HPDE6-E6E7 (cell line): ENCODE measurements around the gene SYP.

ENCODE experiments used
- DNase-seq: peaks from one replicate; pipeline ENCODE4 v3.0.0; 2011; ENCODE audit warnings: missing footprints; ENCODE audit errors: extremely low spot score

The SYP gene

DNA sequence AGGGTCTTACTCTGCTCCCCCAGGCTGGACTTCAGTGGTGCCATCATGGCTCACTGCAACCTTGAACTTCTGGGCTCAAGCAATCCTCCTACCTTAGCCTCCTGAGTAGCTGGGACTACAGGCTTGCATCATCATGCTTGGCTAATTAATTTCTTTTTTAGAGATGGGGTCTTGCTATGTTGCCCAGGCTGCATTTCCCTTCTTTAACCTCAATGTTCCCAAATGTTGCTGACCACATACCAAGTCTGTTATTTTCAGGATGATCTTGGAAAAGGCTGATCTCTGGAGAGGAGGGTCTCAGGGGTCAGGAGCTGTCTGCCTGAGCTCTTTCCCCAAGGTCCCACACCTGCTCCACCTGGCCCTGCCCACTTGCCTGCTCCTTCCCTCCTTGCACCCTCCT, 20.1 kb upstream of the SYP start:
- DNase-seq, result no peak

DNA sequence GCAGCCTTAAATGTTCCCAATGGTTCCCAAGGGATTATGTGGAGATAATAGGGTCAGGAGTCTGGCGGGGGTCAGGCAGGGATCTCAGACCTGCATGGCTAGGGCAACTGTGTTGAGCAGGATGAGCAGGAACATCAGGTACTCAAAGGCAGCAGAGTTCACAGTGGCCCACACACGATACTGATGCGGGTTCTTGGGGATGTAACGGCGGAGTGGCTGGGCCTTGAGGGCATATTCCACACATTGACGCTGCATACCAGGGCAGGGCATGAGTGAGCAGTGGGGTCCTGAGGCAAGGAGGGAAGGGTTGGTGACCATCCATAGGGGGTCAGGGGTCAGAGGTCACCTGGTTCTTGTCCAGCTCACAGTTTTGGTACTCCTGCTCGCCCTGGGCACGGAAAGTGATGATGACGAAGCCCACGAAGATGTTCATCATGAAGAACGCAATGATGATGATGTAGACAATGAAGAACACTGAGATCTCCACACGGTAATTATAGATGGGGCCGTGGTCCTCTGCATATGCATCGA, 15.1 kb upstream of the SYP start:
- no peak for DNase-seq

DNA sequence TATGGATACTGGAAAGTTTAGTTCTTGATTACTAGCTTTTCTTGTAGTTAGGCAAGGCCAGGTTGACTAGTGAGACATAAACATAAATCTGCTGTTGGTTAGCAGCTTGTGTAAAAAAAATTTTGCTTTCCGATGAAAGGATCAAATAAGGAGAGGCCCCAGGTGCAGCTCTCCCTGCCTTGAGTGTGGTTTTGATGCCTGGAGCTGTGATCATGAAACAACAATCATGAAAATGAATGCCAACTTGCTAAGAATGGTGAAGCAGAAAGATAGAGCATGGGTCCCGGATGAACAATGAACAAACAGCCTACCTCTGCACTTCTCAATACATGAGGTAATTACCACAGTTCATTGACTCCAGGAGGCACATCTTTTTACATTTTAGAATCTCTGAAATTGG, 14.4 kb upstream of the SYP start:
- DNase-seq, result no peak

DNA sequence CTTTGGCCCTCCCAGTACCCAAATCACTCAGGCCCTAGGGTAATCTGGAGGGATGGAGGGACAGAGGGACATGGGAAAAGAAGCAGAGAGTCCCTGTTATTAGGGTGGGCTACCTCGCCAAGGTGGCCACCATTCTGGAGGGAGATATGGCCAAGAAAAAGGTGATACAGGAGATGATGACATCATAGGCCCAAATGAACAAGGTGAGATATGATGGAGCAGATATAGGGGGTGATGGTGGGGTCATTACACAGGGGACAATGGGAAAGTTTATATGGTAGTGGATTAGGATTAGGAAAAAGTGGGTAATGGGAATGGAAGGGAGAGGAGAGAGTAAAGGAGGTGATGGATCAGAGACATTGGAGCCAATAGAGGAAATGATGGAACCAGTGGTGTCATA, 12.9 kb upstream of the SYP start:
- DNase-seq, result no peak

DNA sequence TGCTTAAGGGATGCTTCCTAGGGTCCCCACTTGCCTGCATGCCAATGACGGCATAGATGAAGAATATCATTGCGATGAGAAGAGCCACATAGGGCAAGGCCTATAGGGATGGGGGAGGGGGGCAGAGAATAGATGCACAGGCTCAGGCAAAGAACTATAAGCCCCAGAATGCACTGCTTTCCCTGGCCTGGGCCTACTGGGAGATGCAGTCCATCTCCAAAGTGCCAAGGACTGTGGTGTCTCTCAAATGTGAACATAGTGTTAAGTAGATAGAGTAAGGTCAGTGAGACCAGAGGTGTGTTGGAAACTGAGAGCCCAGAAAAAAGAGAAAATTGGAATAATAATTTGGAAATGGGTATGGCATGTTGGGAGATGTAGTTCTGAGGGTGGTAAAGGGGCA, 12.2 kb upstream of the SYP start:
- DNase-seq, result no peak

DNA sequence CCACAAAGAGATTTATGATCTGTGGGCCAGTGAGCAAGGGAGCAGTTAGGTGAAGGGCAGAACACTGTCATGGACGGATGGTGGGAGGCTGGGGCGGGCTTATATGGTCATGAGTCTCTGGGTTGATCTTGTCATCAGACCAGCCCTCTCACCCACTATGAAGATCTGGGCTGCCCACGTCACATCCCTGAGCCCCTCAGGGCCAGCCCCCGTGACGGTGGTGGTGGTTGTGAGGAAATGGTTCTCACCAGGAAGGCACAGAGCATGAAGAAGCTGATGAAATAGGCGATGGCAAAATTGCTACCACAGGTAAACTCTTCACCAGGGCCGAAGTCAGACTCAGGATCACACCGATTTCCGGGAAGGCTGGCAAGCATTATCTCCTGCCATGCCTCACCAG, 11.1 kb upstream of the SYP start:
- no peak for DNase-seq

DNA sequence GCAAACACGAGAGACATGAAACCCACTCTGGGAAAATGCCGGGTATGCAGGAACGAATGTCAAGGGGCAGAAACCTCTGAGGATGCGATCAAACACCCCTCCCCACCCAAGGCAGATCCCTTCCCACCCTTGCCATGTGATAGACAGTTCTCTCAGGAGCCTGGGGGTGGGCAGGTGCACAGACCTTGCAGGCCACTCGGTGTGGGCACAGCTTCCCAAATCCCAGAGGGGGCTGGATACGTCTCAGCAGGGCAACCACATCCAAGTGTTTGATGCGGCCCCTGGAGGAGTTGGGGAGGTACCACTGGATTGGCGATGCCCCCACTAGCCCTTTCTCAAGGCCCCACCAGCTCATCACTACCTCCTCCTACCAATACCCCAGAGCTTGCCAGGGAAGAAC, 10.4 kb upstream of the SYP start:
- DNase-seq, result no peak

DNA sequence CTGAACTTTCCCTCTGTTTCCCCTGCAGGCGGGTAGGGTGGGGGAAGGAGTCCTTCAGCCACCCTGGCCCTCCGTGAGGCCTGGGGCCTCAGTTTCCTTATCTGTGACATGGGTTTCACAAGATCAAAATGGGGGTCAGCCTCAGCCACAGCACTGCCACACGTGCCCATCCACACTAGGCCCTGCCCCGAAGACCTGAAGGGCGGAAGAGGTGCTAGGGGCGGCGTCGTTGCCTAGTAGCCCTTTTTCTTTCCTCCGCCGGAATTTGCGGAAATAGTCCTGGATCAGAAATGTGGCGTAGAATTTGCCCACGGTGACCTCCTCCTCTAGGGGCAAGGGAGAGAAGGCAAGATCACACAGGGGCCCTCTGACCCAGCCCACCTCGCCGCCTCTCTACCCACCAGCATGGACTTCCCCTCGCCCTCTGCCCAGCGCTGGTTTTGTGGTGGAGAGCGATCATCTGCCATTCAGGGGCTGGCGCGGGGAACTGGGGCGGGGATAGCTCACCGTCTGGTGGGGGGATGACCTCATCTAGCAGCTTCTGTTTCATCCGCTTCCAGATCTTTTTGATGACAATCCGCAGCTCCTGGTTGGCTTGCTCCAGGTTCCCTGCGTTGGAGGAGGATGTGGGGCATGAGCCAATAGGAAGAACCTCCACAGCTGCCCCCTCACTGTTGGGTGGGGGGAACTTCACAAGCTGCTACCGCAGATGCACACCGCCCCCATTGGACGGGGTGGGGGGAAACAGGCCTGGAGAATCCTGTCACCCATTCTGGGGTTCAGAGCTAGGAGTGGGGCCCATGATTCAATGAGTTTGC, 9.7 kb upstream of the SYP start:
- no peak for DNase-seq

DNA sequence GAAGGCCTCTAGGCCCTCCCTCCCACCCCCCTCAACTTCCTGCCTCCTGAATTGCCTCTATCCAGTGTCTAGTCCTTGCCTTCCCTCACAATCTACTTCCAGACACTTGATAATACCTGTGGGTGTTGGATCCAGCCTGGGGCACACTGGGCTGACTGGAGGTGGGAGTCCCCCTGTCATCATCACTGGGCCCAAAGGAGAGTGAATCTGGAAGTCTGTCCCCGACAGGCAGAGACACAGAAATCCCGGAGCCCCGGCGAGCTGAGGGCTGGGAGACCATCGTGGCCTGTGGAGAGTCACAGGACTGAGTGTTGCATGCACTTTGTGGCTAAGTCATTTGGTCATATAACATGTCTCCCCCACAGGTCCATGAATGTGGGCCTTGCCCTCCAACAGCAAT, 8.4 kb upstream of the SYP start:
- DNase-seq, result no peak

DNA sequence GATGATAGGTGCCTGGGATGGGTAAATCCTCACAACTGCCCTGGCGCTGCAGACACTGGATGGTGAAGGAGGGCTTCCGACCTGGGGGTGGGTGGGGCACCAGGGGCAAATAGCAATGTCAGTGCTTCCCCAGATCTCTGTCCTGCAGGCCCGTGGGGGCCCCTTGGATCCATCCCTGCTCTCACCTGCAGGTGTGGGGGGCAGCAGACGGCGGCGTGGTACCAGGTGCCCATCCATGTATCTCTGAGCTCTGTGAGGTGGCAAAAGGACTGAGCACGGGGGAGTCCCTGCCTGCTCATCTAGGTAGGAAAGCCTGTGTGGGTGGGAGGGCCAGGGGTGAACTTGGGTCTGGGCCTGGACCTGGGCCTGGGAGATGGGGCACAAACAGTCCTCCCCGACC, 6.5 kb upstream of the SYP start:
- no peak for DNase-seq

DNA sequence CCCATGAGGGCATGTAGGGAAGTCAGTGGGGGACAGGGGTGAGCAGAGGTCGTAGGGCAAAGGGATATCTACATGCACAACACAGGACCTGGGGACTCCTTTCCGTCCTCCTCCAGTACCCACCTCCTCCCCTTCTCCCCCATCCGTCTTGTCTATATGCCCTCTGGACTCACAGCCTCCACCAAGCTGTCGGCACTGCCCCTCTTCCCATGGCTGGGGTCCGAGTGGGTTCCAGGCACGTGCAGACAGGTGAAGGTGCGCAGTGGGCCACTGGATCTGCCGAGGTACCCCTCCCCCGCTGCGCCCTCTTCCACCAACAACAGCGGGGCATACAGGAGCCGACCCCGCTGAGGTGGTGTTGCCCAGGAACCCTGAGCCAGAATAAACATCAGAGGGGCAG, 5.5 kb upstream of the SYP start:
- no peak for DNase-seq

DNA sequence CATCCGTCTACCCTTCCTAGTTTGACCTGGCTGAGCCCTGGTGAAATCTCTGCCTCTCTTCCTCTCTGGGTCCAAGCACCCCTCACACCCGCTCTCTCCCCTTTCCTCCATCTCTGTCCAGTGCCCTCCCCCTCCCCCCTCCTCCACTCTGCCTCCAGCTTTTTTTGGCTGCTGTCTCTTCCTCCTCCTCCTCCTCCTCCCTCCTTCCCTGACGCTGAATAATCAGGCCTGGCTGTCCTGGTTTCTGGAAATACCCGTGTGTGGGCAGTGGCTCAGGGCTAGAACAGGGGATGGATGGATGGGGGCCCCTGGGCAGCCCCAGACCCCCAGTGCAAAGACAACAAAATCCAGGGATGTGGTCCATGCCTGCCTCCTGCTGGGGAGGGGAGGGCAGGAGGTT, 4.7 kb upstream of the SYP start:
- DNase-seq, result no peak

DNA sequence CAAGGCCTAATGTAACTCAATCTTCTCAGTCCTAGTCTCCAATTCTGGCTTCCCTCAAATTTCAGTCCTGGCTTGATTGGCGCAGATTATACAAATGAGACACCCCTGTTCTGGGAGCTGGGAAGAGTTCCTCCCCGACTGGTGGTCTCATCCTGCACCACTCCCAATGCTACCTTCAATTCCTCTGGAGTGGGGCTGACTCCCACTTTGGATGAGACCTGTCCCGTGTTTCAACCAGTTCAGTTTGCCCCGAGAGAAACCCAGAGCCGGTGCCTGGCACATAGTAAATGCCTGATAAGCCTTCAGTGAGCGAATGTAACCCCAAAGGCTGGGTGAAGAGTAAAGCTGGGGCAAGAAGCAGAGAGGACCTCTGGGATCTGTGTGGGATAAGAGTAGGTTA, 4.0 kb upstream of the SYP start:
- no peak for DNase-seq

DNA sequence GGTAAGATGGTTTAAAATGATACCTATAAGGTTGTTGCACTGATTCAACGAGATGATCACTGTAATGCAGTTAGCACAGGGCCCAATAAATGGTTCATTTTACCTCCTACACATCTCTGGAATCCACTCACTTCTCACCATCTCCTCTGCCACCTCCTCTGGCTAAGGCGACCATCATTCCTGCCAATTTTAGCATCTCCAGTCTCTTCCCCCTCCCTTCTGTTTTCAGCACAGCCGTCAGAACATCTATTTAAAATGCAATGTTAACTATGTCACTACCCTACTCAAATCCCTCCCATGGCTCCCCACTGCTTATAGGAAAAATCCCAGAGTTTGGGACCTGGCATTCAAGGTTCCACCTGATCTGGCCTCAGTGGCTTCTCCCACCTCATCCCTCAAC, 3.5 kb upstream of the SYP start:
- no peak for DNase-seq

DNA sequence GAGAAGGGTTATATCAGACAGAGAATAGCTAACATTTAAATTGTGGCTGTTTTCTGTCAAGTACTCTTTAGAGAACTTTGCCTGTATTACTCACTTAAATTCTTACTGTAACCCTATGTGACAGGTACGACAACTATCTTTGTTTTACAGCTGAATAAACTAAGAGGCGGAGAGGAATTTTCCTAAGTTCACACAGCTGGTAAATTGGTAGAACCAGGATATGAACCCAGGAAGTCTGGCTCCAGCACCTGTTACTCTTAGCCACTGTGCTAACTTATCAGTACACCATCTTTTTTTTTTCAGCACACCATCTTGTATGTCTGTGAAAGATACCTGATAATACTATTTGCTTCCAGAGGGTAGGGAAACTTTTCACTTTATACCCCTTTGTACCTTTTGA, 2.0 kb upstream of the SYP start:
- DNase-seq, result no peak

DNA sequence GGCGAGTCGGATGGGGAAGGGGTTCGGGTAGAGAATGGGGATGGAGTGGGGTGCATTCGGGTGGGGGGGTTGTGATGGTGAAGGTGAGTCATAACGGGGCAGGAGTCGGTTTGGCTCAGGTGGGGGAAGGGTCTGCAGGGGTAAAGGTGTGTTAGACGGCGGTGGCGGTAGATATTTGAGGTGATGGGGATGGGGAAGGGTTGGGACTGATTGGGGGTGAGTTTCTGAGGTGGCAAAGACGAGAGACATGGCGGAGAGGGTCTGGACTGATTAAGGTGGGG, 738 bp downstream of the SYP start:
- no peak for DNase-seq

DNA sequence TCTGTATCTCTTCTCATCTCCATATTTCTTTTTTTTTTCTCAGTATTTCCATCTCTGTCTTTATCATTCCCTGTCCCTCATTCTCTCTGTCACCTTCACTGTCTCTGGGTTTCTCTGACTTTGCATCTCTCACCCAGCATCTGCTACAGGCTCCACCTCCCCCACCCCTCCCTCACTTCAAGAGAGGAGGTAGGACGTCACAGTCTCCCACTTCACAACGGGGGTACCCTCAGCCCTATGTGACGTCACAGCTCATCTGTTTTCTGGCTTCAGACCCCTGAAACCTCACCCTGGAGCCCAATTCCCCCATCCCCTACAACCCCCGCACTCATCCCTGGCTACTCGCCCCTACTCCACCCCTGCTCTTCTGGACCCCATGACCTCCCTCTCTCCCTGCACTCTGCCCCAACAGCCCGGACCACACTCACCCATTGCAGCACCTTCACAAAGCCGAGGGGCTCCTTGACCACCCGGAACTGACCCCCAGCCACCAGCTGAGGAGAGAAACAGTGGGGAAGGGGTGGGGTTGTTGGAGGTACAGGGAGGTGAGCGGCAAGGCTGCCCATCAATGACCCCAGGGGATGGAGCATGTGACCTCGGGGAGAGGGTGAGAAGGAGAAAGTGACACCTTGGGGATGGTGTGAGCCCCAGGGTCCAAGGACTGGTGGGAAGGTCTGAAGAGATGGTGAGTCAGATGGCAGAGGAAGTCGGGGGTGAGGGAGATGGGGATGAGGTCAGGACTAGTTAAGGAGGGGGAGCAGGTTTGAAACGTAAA, 1.3 kb downstream of the SYP start:
- DNase-seq, result no peak

DNA sequence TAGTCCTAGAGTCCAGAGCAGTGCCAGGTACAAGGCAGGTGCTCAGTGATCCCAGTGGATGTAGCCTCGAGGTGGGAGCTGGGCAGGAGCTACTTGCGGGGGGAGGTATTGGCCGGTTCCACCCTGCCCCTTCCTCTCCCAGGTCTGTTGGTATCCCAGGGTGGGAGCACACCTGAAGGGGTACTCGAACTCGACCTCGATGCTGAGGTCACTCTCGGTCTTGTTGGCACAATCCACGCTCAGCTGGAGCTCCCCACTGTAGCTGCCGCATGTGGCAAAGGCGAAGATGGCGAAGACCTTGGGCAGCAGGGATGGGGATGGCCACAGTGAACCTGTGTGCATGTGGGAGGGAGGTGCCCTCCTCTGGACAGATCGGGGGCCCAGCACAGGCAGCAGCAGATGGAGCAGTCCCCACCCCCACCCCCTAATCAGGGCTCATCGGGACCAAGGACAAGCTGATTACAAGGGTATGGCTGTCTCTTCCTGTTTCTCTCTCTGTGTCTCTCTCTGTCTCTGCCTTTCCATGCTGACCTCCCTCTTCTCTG, 2.4 kb downstream of the SYP start:
- DNase-seq, result no peak

DNA sequence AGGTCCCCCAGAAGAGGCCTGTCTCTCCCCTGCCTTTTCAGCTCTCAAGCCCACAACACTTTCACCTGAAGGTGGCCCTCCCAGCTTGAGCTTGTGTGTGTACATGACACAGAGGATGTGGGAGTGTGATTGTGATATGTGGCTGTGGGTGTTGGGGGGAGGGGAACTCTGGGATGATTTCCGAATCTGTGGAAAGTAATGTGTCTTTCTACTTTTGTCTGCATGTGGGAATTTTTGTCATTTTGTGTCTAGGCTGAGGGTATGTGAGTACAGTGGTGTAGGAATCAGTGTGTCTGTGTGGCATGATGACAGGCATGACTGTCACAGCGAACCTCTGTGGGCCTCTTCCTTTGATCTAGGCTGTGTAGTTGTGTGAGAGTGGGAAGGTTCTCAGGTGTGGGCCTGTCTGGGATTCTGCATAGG, 6.4 kb downstream of the SYP start:
- no peak for DNase-seq

DNA sequence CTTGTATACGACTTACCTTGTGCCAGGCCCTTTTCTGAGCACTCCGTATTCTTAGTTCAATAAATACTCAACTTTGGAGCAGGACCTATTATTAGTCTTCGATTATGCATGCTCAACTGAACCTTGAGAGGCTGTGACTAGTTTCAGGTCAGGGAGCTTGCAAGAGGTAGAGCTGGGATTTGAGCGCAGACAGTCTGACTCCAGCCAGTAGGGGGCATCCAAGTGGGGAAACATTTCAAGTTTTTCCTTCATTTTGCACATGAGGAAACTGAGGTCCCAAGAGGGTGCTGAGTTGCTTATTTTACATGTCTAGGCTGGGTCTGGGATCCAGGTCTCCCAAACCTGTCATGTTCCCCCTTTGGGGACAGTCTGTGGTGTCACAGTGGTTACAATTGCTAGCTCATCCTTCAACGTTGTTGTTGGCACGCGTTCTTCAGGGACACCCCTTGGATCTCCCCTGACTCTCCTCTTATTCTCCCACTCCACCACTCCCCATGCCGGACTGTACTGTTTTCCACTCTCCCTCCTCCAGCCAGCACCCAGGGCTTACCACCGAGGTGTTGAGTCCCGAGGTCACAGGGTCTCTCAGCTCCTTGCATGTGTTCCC, 7.2 kb downstream of the SYP start:
- DNase-seq, result no peak

DNA sequence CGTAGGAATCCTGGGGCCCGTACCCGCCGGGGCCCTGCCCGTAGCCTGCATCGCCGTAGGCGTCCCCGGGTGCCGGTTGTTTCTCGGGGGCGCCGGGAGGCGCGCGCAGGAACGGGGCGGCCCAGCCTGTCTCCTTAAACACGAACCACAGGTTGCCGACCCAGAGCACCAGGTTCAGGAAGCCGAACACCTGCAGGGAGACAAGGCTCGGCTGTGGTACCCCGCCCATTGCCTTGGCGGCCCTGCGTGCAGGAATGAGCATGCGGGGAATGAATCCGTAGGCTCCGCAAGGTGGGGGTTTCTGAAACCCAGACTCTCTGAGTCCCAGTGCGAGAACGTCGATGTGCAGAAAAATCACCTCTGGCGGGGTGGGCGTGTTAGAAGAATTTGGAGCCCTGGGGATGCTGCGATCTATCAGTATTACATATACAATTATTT, 8.4 kb downstream of the SYP start:
- no peak for DNase-seq

DNA sequence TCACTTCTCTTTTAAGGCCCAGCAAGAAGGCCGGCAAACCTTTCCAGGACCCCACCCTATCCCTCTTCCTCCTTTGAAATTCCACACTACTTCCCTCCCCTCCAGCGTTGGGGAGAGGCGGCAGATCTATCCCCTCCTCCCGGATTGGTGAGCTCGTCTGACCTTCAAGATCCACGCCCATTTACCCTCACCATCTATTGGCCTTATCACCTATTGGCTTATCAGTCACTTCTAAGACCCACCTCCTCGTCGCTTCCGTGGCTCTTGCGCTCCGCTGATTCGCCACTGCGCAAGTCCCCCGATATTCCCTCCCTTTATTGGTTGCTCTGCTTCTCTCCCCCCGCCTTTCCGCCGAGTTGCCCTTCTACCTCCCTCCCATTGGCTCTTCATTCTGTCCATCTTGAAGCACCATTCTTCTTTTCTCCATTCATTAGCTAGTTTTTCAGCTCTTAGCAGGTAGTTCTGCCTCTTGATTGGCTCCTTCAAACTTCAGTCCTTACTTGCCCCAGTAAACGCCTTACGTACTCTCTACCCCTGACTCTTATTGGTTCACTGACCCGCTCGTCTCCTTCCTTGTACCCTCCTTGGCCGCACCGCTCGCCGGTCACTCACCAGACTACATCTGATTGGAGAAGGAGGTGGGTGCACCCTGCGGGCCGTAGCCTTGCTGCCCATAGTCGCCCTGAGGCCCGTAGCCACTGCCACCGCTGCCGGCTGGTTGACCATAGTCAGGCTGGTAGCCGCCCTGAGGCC, 9.0 kb downstream of the SYP start:
- DNase-seq, result peak; percentile 71
